Activated T-helper 17 cell treated with anti-CD3 and anti-CD28 coated beads, Interleukin-2, amount 50 U/mL, for 72 hours (primary cell): ENCODE measurements around the gene DNAJC1. TPM values are rescaled to one million over a fixed set of nuclear protein-coding genes. Genes with fewer than 3 reads are reported as not detected.

Experiments
- ATAC-seq: fragments of 150-1000 bp; cut with Tn5 transposase; replicated peaks from 2 replicates; pipeline ENCODE4 v1.10.0; 2021; ENCODE audit warnings: mild to moderate bottlenecking, moderate library complexity
- H3K27ac Mint-ChIP-seq: one replicate; pipeline ENCODE4 v1.8.0; 2022; ENCODE audit warnings: mixed read lengths
- H3K27me3 Mint-ChIP-seq: one replicate; pipeline ENCODE4 v1.8.0; 2022; ENCODE audit warnings: mixed read lengths
- H3K36me3 Mint-ChIP-seq: one replicate; pipeline ENCODE4 v1.8.0; 2022; ENCODE audit warnings: low read depth, mild to moderate bottlenecking, mixed read lengths
- H3K4me1 Mint-ChIP-seq: one replicate; pipeline ENCODE4 v1.8.0; 2022; ENCODE audit warnings: mixed read lengths
- H3K4me3 Mint-ChIP-seq: one replicate; pipeline ENCODE4 v1.8.0; 2022; ENCODE audit warnings: mild to moderate bottlenecking, mixed read lengths
- H3K9me3 Mint-ChIP-seq: one replicate; pipeline ENCODE4 v1.8.0; 2022; ENCODE audit warnings: mixed read lengths
- total RNA-seq, 2 donors: library from RNA; stranded (reverse); gene quantifications; one replicate each; pipeline ENCODE4 v1.2.3, GENCODE V29; 2022

The DNAJC1 gene
- total RNA-seq, 2 donors from 2014 or later = 21.4 to 21.5 TPM

GRCh38 chr10:21797984-21798765 is 205.4 kb downstream of the DNAJC1 start:
- no peaks in the 10 kb centered on the region for H3K27me3 Mint-ChIP-seq
- H3K9me3 Mint-ChIP-seq = peaks cover 6% of the 10 kb centered on the region
- H3K27ac Mint-ChIP-seq = no peak overlapping the region
- H3K4me3 Mint-ChIP-seq = no peak overlapping the region
- peaks cover 14% of the 10 kb centered on the region for H3K4me1 Mint-ChIP-seq
- peak; percentile 43 for ATAC-seq
- peaks cover 12% of the 10 kb centered on the region for H3K36me3 Mint-ChIP-seq

GRCh38 chr10:21797533-21797932 is 206.0 kb downstream of the DNAJC1 start:
- H3K4me1 Mint-ChIP-seq = peaks cover 14% of the 10 kb centered on the region
- H3K9me3 Mint-ChIP-seq = peaks cover 6% of the 10 kb centered on the region
- peaks cover 12% of the 10 kb centered on the region for H3K36me3 Mint-ChIP-seq
- no peak overlapping the region for H3K27ac Mint-ChIP-seq
- ATAC-seq = no peak
- no peak overlapping the region for H3K4me3 Mint-ChIP-seq
- no peaks in the 10 kb centered on the region for H3K27me3 Mint-ChIP-seq

GRCh38 chr10:21791276-21791675 is 212.3 kb downstream of the DNAJC1 start:
- Mint-ChIP-seq H3K27ac (no peak overlapping the region), H3K4me1 (no peaks in the 10 kb centered on the region), H3K4me3 (no peak overlapping the region), H3K36me3 (no peaks in the 10 kb centered on the region), H3K9me3 (peaks cover 11% of the 10 kb centered on the region), H3K27me3 (no peaks in the 10 kb centered on the region)
- no peak for ATAC-seq

- H3K4me3 Mint-ChIP-seq = no peak overlapping the region
- no peak for ATAC-seq
Measured at GRCh38 chr10:21776883-21777282, 226.6 kb downstream of the DNAJC1 start.

GRCh38 chr10:21771219-21771618 is 232.3 kb downstream of the DNAJC1 start:
- Mint-ChIP-seq H3K4me3 (no peak overlapping the region), H3K4me1 (no peaks in the 10 kb centered on the region), H3K36me3 (no peaks in the 10 kb centered on the region), H3K27ac (no peak overlapping the region), H3K27me3 (no peaks in the 10 kb centered on the region), H3K9me3 (no peaks in the 10 kb centered on the region)
- no peak for ATAC-seq

More at GRCh38 chr10:21776883-21777282, 226.6 kb downstream of the DNAJC1 start:
- Mint-ChIP-seq H3K36me3 (peaks cover 15% of the 10 kb centered on the region), H3K27me3 (no peaks in the 10 kb centered on the region), H3K27ac (no peak overlapping the region), H3K4me1 (no peaks in the 10 kb centered on the region), H3K9me3 (no peaks in the 10 kb centered on the region)

GRCh38 chr10:21769041-21769440 is 234.5 kb downstream of the DNAJC1 start:
- Mint-ChIP-seq H3K27ac (no peak overlapping the region), H3K4me1 (no peaks in the 10 kb centered on the region), H3K4me3 (no peak overlapping the region), H3K27me3 (no peaks in the 10 kb centered on the region), H3K36me3 (no peaks in the 10 kb centered on the region), H3K9me3 (no peaks in the 10 kb centered on the region)
- ATAC-seq = no peak

- H3K27me3 Mint-ChIP-seq = no peaks in the 10 kb centered on the region
- no peak for ATAC-seq
- peak overlapping the region; percentile 44 for H3K27ac Mint-ChIP-seq
- H3K4me1 Mint-ChIP-seq = no peaks in the 10 kb centered on the region
- H3K36me3 Mint-ChIP-seq = peaks cover 3% of the 10 kb centered on the region
- H3K4me3 Mint-ChIP-seq = no peak overlapping the region
- H3K9me3 Mint-ChIP-seq = no peaks in the 10 kb centered on the region
Measured at GRCh38 chr10:21764466-21765189, 238.9 kb downstream of the DNAJC1 start.

- Mint-ChIP-seq H3K27me3 (no peaks in the 10 kb centered on the region), H3K36me3 (peaks cover 32% of the 10 kb centered on the region), H3K4me3 (no peak overlapping the region), H3K27ac (no peak overlapping the region), H3K4me1 (no peaks in the 10 kb centered on the region), H3K9me3 (no peaks in the 10 kb centered on the region)
- ATAC-seq = no peak
Measured at GRCh38 chr10:21760332-21760731, 243.2 kb downstream of the DNAJC1 start.

- no peak for ATAC-seq
- Mint-ChIP-seq H3K36me3 (peaks cover 41% of the 10 kb centered on the region), H3K4me3 (no peak overlapping the region), H3K4me1 (no peaks in the 10 kb centered on the region), H3K9me3 (no peaks in the 10 kb centered on the region), H3K27me3 (no peaks in the 10 kb centered on the region), H3K27ac (no peak overlapping the region)
Measured at GRCh38 chr10:21759232-21759631, 244.3 kb downstream of the DNAJC1 start.

- Mint-ChIP-seq H3K9me3 (no peaks in the 10 kb centered on the region), H3K4me1 (no peaks in the 10 kb centered on the region), H3K27me3 (no peaks in the 10 kb centered on the region), H3K27ac (peak overlapping the region; percentile 11), H3K36me3 (peaks cover 41% of the 10 kb centered on the region), H3K4me3 (no peak overlapping the region)
- ATAC-seq = no peak
Measured at GRCh38 chr10:21758696-21759095, 244.8 kb downstream of the DNAJC1 start.

GRCh38 chr10:21758239-21758638 is 245.3 kb downstream of the DNAJC1 start:
- no peak overlapping the region for H3K27ac Mint-ChIP-seq
- H3K4me1 Mint-ChIP-seq = no peaks in the 10 kb centered on the region
- ATAC-seq = no peak
- no peaks in the 10 kb centered on the region for H3K9me3 Mint-ChIP-seq
- H3K4me3 Mint-ChIP-seq = no peak overlapping the region
- H3K27me3 Mint-ChIP-seq = no peaks in the 10 kb centered on the region
- peaks cover 41% of the 10 kb centered on the region for H3K36me3 Mint-ChIP-seq

GRCh38 chr10:21757185-21757901 is 246.2 kb downstream of the DNAJC1 start:
- Mint-ChIP-seq H3K36me3 (peaks cover 41% of the 10 kb centered on the region), H3K4me3 (no peak overlapping the region), H3K9me3 (no peaks in the 10 kb centered on the region), H3K27ac (no peak overlapping the region), H3K4me1 (no peaks in the 10 kb centered on the region), H3K27me3 (no peaks in the 10 kb centered on the region)
- ATAC-seq = no peak

GRCh38 chr10:21756707-21757106 is 246.8 kb downstream of the DNAJC1 start:
- no peak for ATAC-seq
- H3K4me3 Mint-ChIP-seq = no peak overlapping the region
- H3K27ac Mint-ChIP-seq = no peak overlapping the region
- peaks cover 41% of the 10 kb centered on the region for H3K36me3 Mint-ChIP-seq
- H3K9me3 Mint-ChIP-seq = no peaks in the 10 kb centered on the region
- no peaks in the 10 kb centered on the region for H3K4me1 Mint-ChIP-seq
- H3K27me3 Mint-ChIP-seq = no peaks in the 10 kb centered on the region

- Mint-ChIP-seq H3K4me1 (no peaks in the 10 kb centered on the region), H3K27me3 (no peaks in the 10 kb centered on the region), H3K36me3 (peaks cover 37% of the 10 kb centered on the region), H3K4me3 (no peak overlapping the region), H3K9me3 (no peaks in the 10 kb centered on the region), H3K27ac (no peak overlapping the region)
- no peak for ATAC-seq
Measured at GRCh38 chr10:21754410-21755011, 249.0 kb downstream of the DNAJC1 start.
